Left ventricle myocardium superior (tissue), 1 donor: ENCODE data around the gene GABRR2. TPM values are rescaled to one million over a fixed set of nuclear protein-coding genes. Genes with fewer than 3 reads are reported as not detected.
"Not testable (repeated sequence)": the region's sequence is repeated elsewhere in the genome, so short reads cannot be mapped to it uniquely, and the experiment has no call there.

Experiments used
- ATAC-seq: fragments of 200-7000 bp; cut with Tn5 transposase; one replicate; pipeline ENCODE4 v1.9.1; 2020; ENCODE audit warnings: mild to moderate bottlenecking, moderate library complexity
- DNase-seq: peaks from one replicate; pipeline ENCODE4 v3.0.0-alpha.2; 2020
- intact Hi-C: fragments of 100-400 bp; cut with micrococcal nuclease; formaldehyde crosslinking; loops from one replicate; pipeline ENCODE4 v1.11.0; 2022
- total RNA-seq: library from RNA; stranded (reverse); fragmentation: NEBNext Ultra II Directional; extraction: Animal tissue kit (Norgen Biotek cat#: 25700); gene quantifications from one replicate; pipeline ENCODE4 v1.2.1, GENCODE V29; 2021
- donor health status: DM: no; HTN: yes; CAD: no; lungs with severe emphysema.

The GABRR2 gene
- total RNA-seq, 1 donor from 2014 or later = 0.52 TPM

GRCh38 chr6:89233605-89234004 lies 81.5 kb downstream of the GABRR2 start:
- intact Hi-C loops, DNase-seq, ATAC-seq: not testable (repeated sequence)

GRCh38 chr6:89222712-89223039 lies 92.4 kb downstream of the GABRR2 start:
- intact Hi-C loops = no loop called here
- no peak for DNase-seq
- no peak for ATAC-seq

GRCh38 chr6:89221971-89222711 lies 93.0 kb downstream of the GABRR2 start:
- DNase-seq (no peak), ATAC-seq (no peak)
- intact Hi-C loops = no loop called here

- intact Hi-C loops = no loop called here
- no peak for ATAC-seq
- DNase-seq = no peak
These were observed 94.0 kb downstream of the GABRR2 start for GRCh38 chr6:89221129-89221528.

GRCh38 chr6:89217299-89217910 lies 97.7 kb downstream of the GABRR2 start, which contains the start of gene GABRR1:
Gene GABRR1, minus strand, starts transcription at chr6:89217358. Its CDS starts 36 bp downstream, at chr6:89217322.
- intact Hi-C loops = no loop called here
- ATAC-seq (no peak), DNase-seq (no peak)

- intact Hi-C loops = no loop called here
- ATAC-seq = no peak
These were observed 98.7 kb downstream of the GABRR2 start for GRCh38 chr6:89216411-89216810.

GRCh38 chr6:89215391-89215790 lies 99.7 kb downstream of the GABRR2 start:
- ATAC-seq = no peak
- intact Hi-C loops = no loop called here

More at GRCh38 chr6:89216411-89216810, 98.7 kb downstream of the GABRR2 start:
- DNase-seq = no peak

GRCh38 chr6:89214197-89214596 lies 100.9 kb downstream of the GABRR2 start:
- intact Hi-C loops = no loop called here
- ATAC-seq = no peak
- no peak for DNase-seq

More at GRCh38 chr6:89215391-89215790, 99.7 kb downstream of the GABRR2 start:
- DNase-seq = no peak

- ATAC-seq = no peak
- DNase-seq = no peak
- intact Hi-C loops = no loop called here
These were observed 102.6 kb downstream of the GABRR2 start for GRCh38 chr6:89212472-89212871.

GRCh38 chr6:89209457-89209856 lies 105.6 kb downstream of the GABRR2 start:
- DNase-seq = no peak
- ATAC-seq = no peak
- intact Hi-C loops = no loop called here

- ATAC-seq = no peak
- intact Hi-C loops = no loop called here
- no peak for DNase-seq
These were observed 106.5 kb downstream of the GABRR2 start for GRCh38 chr6:89208551-89208950.

Other genes starting within 250 kb of the GABRR2 start
- 161 TPM for gene PNRC1, start 234.5 kb downstream of the GABRR2 start, total RNA-seq
- 0.07 TPM for gene SRSF12, start 197.2 kb downstream of the GABRR2 start, total RNA-seq
- 11.8 TPM for gene PM20D2, start 169.2 kb downstream of the GABRR2 start, total RNA-seq
- gene GABRR1, start 97.9 kb downstream of the GABRR2 start, total RNA-seq = not detected
- 13.6 TPM for gene UBE2J1, start 37.4 kb upstream of the GABRR2 start, total RNA-seq
- gene RRAGD, start 97.0 kb upstream of the GABRR2 start, total RNA-seq = 160 TPM
- 21.4 TPM for gene ANKRD6, start 117.9 kb upstream of the GABRR2 start, total RNA-seq